Ovary (tissue), 9 donors: ENCODE measurements around the gene ROBO1. TPM values are rescaled to one million over a fixed set of nuclear protein-coding genes. Genes with fewer than 3 reads are reported as not detected.

ENCODE experiments used
- DNase-seq, 5 donors: peaks; one replicate each; pipeline ENCODE4 v3.0.0-alpha.2; 2019 to 2020
- H3K27ac ChIP-seq, 2 donors: fragments of 200-600 bp; one replicate each; pipeline versions ENCODE4 v1.5.1 to v1.8.0; 2019 to 2022
- H3K27me3 ChIP-seq: fragments of 200-600 bp; one replicate; pipeline ENCODE4 v1.8.0; 2022
- H3K36me3 ChIP-seq: fragments of 200-600 bp; sonication (generic); one replicate; pipeline ENCODE4 v1.5.1; 2019
- H3K4me1 ChIP-seq: one replicate; pipeline ENCODE4 v1.8.1; 2013; ENCODE audit warnings: mild to moderate bottlenecking, moderate library complexity; ENCODE audit not compliant: insufficient read depth
- H3K4me3 ChIP-seq: fragments of 200-600 bp; sonication (generic); one replicate; pipeline ENCODE4 v1.5.1; 2017
- H3K9me3 ChIP-seq, 2 donors: fragments of 200-600 bp in 1 of 2; sonication (generic) in 1 of 2; one replicate each; pipeline versions ENCODE4 v1.5.1 to v1.8.1; 2013 to 2019; ENCODE audit warnings: mild to moderate bottlenecking in 1 of 2, moderate library complexity in 1 of 2
- EP300 ChIP-seq: sonication (generic); formaldehyde crosslinking; IDR thresholded peaks from one replicate; pipeline ENCODE4 v1.6.1; 2017; ENCODE audit warnings: antibody characterized with exemption
- POLR2A ChIP-seq: fragments of 450-650 bp; IDR thresholded peaks from one replicate; pipeline ENCODE4 v1.6.1; 2017; ENCODE audit warnings: antibody characterized with exemption, mild to moderate bottlenecking, moderate library complexity
- WGBS, 3 donors: extraction: QIAGEN DNeasy Blood & Tissue Kit in 1 of 3; methylation state at CpG; one replicate each; pipeline versions ENCODE4 v1.1.5 to v1.1.7; 2013 to 2017; 5-methylcytosine and 5-hydroxymethylcytosine counted together
- intact Hi-C, 4 donors: fragments of 100-400 bp; cut with DNase I; formaldehyde crosslinking; loops; one replicate each; pipeline versions ENCODE4 v1.11.0 to v1.15.1; 2022 to 2023
- polyA plus RNA-seq, 2 donors: library from polyadenylated mRNA; stranded (reverse); fragments of 200-250 nt in 1 of 2; fragments of 350-450 nt in 1 of 2; fragmentation: Illumina TruSeq in 1 of 2; extraction: RNeasy Lipid Tissue Mini Kit (QIAGEN cat#74804) in 1 of 2; gene quantifications; one replicate each; pipeline ENCODE4 v1.2.3, GENCODE V29; 2013 to 2014
- total RNA-seq, 7 donors: library from RNA; depleted of rRNA in 2 of 7; stranded (reverse); fragments of >200 nt in 2 of 7; fragmentation: NEBNext Ultra II Directional in 3 of 7; extraction: Animal tissue kit (Norgen Biotek cat#: 25700) in 3 of 7; gene quantifications; one replicate each; pipeline versions ENCODE4 v1.1.0 to v1.2.4, GENCODE V29; 2016 to 2023
- TF ChIP-seq, protein P1 (sequence below), 3 donors: fragments of 450-650 bp in 2 of 3; fragments of 200-600 bp in 1 of 3; IDR thresholded peaks; one replicate each; pipeline versions ENCODE4 v1.5.1 to v1.8.0; 2016 to 2022; ENCODE audit warnings: antibody characterized with exemption in 3 of 3, mild to moderate bottlenecking in 1 of 3
- donor health status: DM: no; HTN: no; CAD: no; lungs with moderate emphysema.
- donor health status: DM: no; HTN: no; CAD: no.
- donor health status: Bipolar disorder and iron deficiency.
- donor health status: DM: yes; HTN: yes; CAD: no.
- donor health status: DM: no; HTN: no; CAD: no.
- donor health status: DM: yes; HTN: yes; CAD: no.

ROBO1 gene
- total and polyA plus RNA-seq, 9 donors = 17.2 to 49.5 (median 29.0) TPM

DNA sequence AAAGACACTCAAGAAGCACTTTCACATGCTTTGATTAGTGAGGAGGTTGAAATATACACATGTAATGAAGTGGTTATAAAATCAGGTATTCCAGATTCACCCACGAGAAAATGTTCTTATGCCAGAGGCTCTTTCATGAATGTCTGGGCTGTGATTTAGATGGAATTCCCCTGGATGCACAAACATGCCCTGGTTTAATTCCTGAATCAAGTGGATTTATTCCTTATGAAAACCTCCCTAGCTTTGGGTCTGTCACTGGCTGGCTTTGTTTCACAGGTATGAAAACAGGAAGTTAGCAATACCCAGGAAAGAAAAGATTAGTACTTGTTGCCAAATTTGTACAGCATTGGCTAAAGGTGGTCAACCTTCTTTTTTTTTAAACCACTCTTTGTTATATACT, 1123.0 kb downstream of the ROBO1 start:
- Histone ChIP-seq H3K4me1 (no peaks in the 10 kb centered on the region), H3K27ac (no peak overlapping the region), H3K27me3 (no peaks in the 10 kb centered on the region), H3K9me3 (no peaks in the 10 kb centered on the region), H3K36me3 (no peaks in the 10 kb centered on the region), H3K4me3 (no peak overlapping the region)
- intact Hi-C loops = no loop called here
- TF ChIP-seq EP300 = no peak
- TF ChIP-seq, protein P1, sequence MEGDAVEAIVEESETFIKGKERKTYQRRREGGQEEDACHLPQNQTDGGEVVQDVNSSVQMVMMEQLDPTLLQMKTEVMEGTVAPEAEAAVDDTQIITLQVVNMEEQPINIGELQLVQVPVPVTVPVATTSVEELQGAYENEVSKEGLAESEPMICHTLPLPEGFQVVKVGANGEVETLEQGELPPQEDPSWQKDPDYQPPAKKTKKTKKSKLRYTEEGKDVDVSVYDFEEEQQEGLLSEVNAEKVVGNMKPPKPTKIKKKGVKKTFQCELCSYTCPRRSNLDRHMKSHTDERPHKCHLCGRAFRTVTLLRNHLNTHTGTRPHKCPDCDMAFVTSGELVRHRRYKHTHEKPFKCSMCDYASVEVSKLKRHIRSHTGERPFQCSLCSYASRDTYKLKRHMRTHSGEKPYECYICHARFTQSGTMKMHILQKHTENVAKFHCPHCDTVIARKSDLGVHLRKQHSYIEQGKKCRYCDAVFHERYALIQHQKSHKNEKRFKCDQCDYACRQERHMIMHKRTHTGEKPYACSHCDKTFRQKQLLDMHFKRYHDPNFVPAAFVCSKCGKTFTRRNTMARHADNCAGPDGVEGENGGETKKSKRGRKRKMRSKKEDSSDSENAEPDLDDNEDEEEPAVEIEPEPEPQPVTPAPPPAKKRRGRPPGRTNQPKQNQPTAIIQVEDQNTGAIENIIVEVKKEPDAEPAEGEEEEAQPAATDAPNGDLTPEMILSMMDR (IDR thresholded peaks at IDR 0.05) = no peak
- no peak for TF ChIP-seq POLR2A
- WGBS, 3 donors = 25 to 46% (median 29%) methylated on average over 1 of the region's 1 CpG
- DNase-seq = no peak

GRCh38 chr3:78642226-78643035, 1125.4 kb downstream of the ROBO1 start:
- no peaks in the 10 kb centered on the region for H3K27me3 ChIP-seq
- intact Hi-C loops = no loop called here
- H3K9me3 ChIP-seq = no peaks in the 10 kb centered on the region

DNA sequence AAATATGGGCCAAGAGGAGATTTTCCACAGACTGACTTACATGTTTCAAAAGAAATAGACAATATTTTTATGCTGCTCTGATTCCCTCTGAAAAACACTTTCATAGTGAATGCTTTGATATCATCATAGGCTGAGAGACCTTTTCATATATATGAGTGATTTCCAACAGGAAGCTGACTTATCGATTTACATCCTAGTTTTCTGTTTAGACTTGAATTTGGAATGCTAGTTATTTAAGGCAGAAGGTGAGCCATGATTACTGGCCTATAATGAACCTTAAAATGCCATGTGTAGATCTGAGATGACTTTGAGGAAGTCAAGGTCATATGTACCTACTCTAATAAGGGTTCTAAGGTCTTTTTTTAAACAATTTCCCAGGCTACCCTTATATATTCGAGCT, 1126.1 kb downstream of the ROBO1 start:
- Histone ChIP-seq H3K27ac (no peak overlapping the region), H3K27me3 (no peaks in the 10 kb centered on the region), H3K36me3 (no peaks in the 10 kb centered on the region), H3K9me3 (no peaks in the 10 kb centered on the region), H3K4me3 (no peak overlapping the region), H3K4me1 (no peaks in the 10 kb centered on the region)
- intact Hi-C loops = no loop called here
- DNase-seq = no peak
- TF ChIP-seq, protein P1 (IDR thresholded peaks at IDR 0.05) = no peak
- no peak for TF ChIP-seq POLR2A
- no peak for TF ChIP-seq EP300
- 81 to 88% (median 86%) methylated on average over 2 of the region's 2 CpGs for WGBS, 3 donors

More at GRCh38 chr3:78642226-78643035, 1125.4 kb downstream of the ROBO1 start:
- no peaks in the 10 kb centered on the region for H3K4me1 ChIP-seq
- TF ChIP-seq POLR2A = no peak
- TF ChIP-seq, protein P1 (IDR thresholded peaks at IDR 0.05) = no peak
- TF ChIP-seq EP300 = no peak
- no peak for DNase-seq
- H3K36me3 ChIP-seq = no peaks in the 10 kb centered on the region
- WGBS, 3 donors = 34 to 37% (median 37%) methylated on average over 3 of the region's 3 CpGs
- no peak overlapping the region for H3K27ac ChIP-seq
- H3K4me3 ChIP-seq = no peak overlapping the region

- no peaks in the 10 kb centered on the region for H3K4me1 ChIP-seq
- H3K9me3 ChIP-seq = no peaks in the 10 kb centered on the region
- no peak overlapping the region for H3K27ac ChIP-seq
- H3K4me3 ChIP-seq = no peak overlapping the region
- intact Hi-C loops = no loop called here
- H3K27me3 ChIP-seq = no peaks in the 10 kb centered on the region
- DNase-seq = no peak
- 14 to 34% (median 15%) methylated on average over 3 of the region's 3 CpGs for WGBS, 3 donors
- H3K36me3 ChIP-seq = no peaks in the 10 kb centered on the region
- TF ChIP-seq, protein P1 (IDR thresholded peaks at IDR 0.05) = no peak
- TF ChIP-seq EP300 (no peak), POLR2A (no peak)
Observed at GRCh38 chr3:78634316-78634715, 1133.5 kb downstream of the ROBO1 start.
